K562 (cell line): Measurements from ENCODE around the gene POR. TPM values are rescaled to one million over a fixed set of nuclear protein-coding genes. Genes with fewer than 3 reads are reported as not detected.

Experiments
- BHLHE40 ChIP-seq: IDR thresholded peaks from 2 replicates; pipeline ENCODE4 v1.6.1; 2011; ENCODE audit warnings: low read length, improper control_type of control experiment
- CBFA2T3 ChIP-seq: fragments of 450-650 bp; IDR thresholded peaks from 2 replicates; pipeline ENCODE4 v1.6.1; 2017
- CBFB ChIP-seq: sonication (generic); formaldehyde crosslinking; IDR thresholded peaks from 2 replicates; pipeline ENCODE4 v1.4.0; 2020; ENCODE audit warnings: mild to moderate bottlenecking, missing genetic modification reagents
- CBX3 ChIP-seq, 2 experiments: IDR thresholded peaks; 1 replicate in 1 of 2; 2 replicates in 1 of 2; pipeline ENCODE4 v1.6.1; 2012; ENCODE audit warnings: inconsistent platforms in 2 of 2, low read length in 2 of 2, borderline replicate concordance in 1 of 2, control low read depth in 1 of 2
- EGR1 ChIP-seq: fragments of 450-650 bp; conservative IDR thresholded peaks from 2 replicates; pipeline ENCODE4 v1.6.1; 2017; ENCODE audit warnings: mild to moderate bottlenecking
- ELF2 ChIP-seq: fragments of 250-450 bp; sonication (Bioruptor Pico); IDR thresholded peaks from 2 replicates; pipeline ENCODE4 v1.5.0; 2021; ENCODE audit warnings: mild to moderate bottlenecking
- FIP1L1 ChIP-seq: fragments of 200-400 bp; formaldehyde crosslinking; IDR thresholded peaks from 2 replicates; pipeline ENCODE4 v1.6.1; 2018; ENCODE audit warnings: mild to moderate bottlenecking, low read depth, low read length; ENCODE audit not compliant: poor library complexity, severe bottlenecking
- FOXK2 ChIP-seq, 2 experiments: fragments of 450-650 bp; IDR thresholded peaks in 1 of 2; conservative IDR thresholded peaks in 1 of 2; 2 replicates each; pipeline ENCODE4 v1.6.1; 2016; ENCODE audit warnings: low read depth in 2 of 2, mild to moderate bottlenecking in 1 of 2
- GMEB1 ChIP-seq: fragments of 250-450 bp; sonication (Bioruptor Pico); IDR thresholded peaks from 2 replicates; pipeline ENCODE4 v1.4.0; 2020; ENCODE audit warnings: mild to moderate bottlenecking
- KLF10 ChIP-seq: fragments of 250-450 bp; sonication (Bioruptor Pico); IDR thresholded peaks from 2 replicates; pipeline ENCODE4 v1.6.1; 2021; ENCODE audit warnings: matching md5 sums
- MLLT1 ChIP-seq, 2 experiments: fragments of 450-650 bp; IDR thresholded peaks; 2 replicates each; pipeline ENCODE4 v1.6.1; 2016
- MTA1 ChIP-seq: fragments of 450-650 bp; IDR thresholded peaks from 2 replicates; pipeline ENCODE4 v1.6.1; 2017; ENCODE audit warnings: borderline replicate concordance
- MTA3 ChIP-seq: fragments of 450-650 bp; formaldehyde crosslinking; IDR thresholded peaks from 2 replicates; pipeline ENCODE4 v1.6.1; 2017; ENCODE audit warnings: mild to moderate bottlenecking, borderline replicate concordance
- NONO ChIP-seq, 2 experiments: fragments of 200-400 bp in 1 of 2; fragments of 450-650 bp in 1 of 2; formaldehyde crosslinking in 1 of 2; IDR thresholded peaks; 2 replicates each; pipeline ENCODE4 v1.6.1; 2017; ENCODE audit warnings: low read depth in 2 of 2, mild to moderate bottlenecking in 2 of 2, moderate library complexity in 2 of 2, low read length in 1 of 2
- NR2C1 ChIP-seq, 2 experiments: fragments of 450-650 bp; IDR thresholded peaks; 2 replicates each; pipeline ENCODE4 v1.6.1; 2017; ENCODE audit warnings: mild to moderate bottlenecking in 2 of 2, antibody characterized with exemption in 1 of 2, inconsistent platforms in 1 of 2, missing compliant biosample characterization in 1 of 2, missing genetic modification characterization in 1 of 2
- NUFIP1 ChIP-seq: fragments of 450-650 bp; IDR thresholded peaks from 2 replicates; pipeline ENCODE4 v1.6.1; 2018; ENCODE audit not compliant: partially characterized antibody
- OTX1 ChIP-seq: fragments of 450-650 bp; formaldehyde crosslinking; IDR thresholded peaks from 2 replicates; pipeline ENCODE4 v1.4.0; 2022; ENCODE audit warnings: mild to moderate bottlenecking
- PCBP1 ChIP-seq: fragments of 200-400 bp; formaldehyde crosslinking; IDR thresholded peaks from 2 replicates; pipeline ENCODE4 v1.6.1; 2018; ENCODE audit warnings: mild to moderate bottlenecking, low read depth, low read length; ENCODE audit not compliant: poor library complexity, severe bottlenecking
- SREBF1 ChIP-seq: fragments of 150-350 bp; IDR thresholded peaks from 2 replicates; pipeline ENCODE4 v1.6.1; 2014; ENCODE audit warnings: antibody characterized with exemption, low read depth, low read length, borderline replicate concordance
- SRSF7 ChIP-seq: fragments of 200-400 bp; formaldehyde crosslinking; optimal IDR thresholded peaks from 2 replicates; pipeline ENCODE3; 2017; ENCODE audit warnings: mild to moderate bottlenecking, low read depth, low read length
- TBP ChIP-seq: optimal IDR thresholded peaks from 2 replicates; pipeline ENCODE3; 2011; ENCODE audit warnings: low read depth, low read length, improper control_type of control experiment
- TCF15 ChIP-seq: fragments of 250-450 bp; sonication (Bioruptor Pico); IDR thresholded peaks from 2 replicates; pipeline ENCODE4 v1.8.0; 2022; ENCODE audit warnings: moderate library complexity, mild to moderate bottlenecking, inconsistent platforms
- USF1 ChIP-seq: sonication (generic); formaldehyde crosslinking; IDR thresholded peaks from 2 replicates; pipeline ENCODE4 v1.9.0; 2022; ENCODE audit warnings: mild to moderate bottlenecking, missing genetic modification reagents
- ZKSCAN1 ChIP-seq: fragments of 150-350 bp; IDR thresholded peaks from 2 replicates; pipeline ENCODE4 v1.6.1; 2016; ENCODE audit warnings: low read depth, low read length
- ZNF695 ChIP-seq: fragments of 450-650 bp; formaldehyde crosslinking; IDR thresholded peaks from 2 replicates; pipeline ENCODE4 v1.4.0; 2020; ENCODE audit warnings: mild to moderate bottlenecking, moderate library complexity
- ZSCAN29 ChIP-seq: fragments of 450-650 bp; IDR thresholded peaks from 2 replicates; pipeline ENCODE4 v1.6.1; 2017
- polyA plus RNA-seq, 8 experiments: library from polyadenylated mRNA; depleted of rRNA in 4 of 8; stranded (reverse) in 5 of 8; unstranded in 3 of 8; fragments of >200 nt; fragmentation: Nextera tagmentation in 2 of 8; fragmentation: Illumina TruSeq in 1 of 8; extraction: Ambion mirVana in 2 of 8; extraction: Trizol in 1 of 8; gene quantifications; 2 replicates each; pipeline versions ENCODE4 v1.2.1 to v1.2.3, GENCODE V29; 2011 to 2014; ENCODE audit warnings: inconsistent platforms in 1 of 8, missing spikeins in 1 of 8
- total RNA-seq, 7 experiments: library from RNA; depleted of rRNA in 6 of 7; stranded (reverse); fragments of >200 nt in 6 of 7; fragmentation: Illumina TruSeq in 2 of 7; extraction: Trizol in 2 of 7; gene quantifications; 2 replicates each; pipeline versions ENCODE4 v1.2.1 to v1.2.3, GENCODE V29; 2011 to 2021; ENCODE audit warnings: low replicate concordance in 1 of 7

Gene POR
- total and polyA plus RNA-seq, 9 of the 15 experiments (the other 6 are each of a cell fraction or from before 2014, with no cell fraction given) = 4.7 to 142 (median 40.8) TPM

- TF ChIP-seq CBX3 (IDR thresholded peaks at IDR 0.05; ENCODE audit: borderline replicate concordance in 1 of 2, low read length in 2 of 2) (peak in 1 of 2 experiments; percentile 79; a peak in 1 of 3 replicates), NONO (IDR thresholded peaks at IDR 0.05; ENCODE audit: low read depth in 2 of 2, low read length in 1 of 2) (peak in 1 of 2 experiments; percentile 49; a peak in 1 of 4 replicates), CBFA2T3 (no peak), ELF2 (CRISPR knock-in tag) (peak; percentile 95), PCBP1 (peak; percentile 81), NUFIP1 (no peak), SRSF7 (no peak), OTX1 (CRISPR knock-in tag) (no peak), CBFB (CRISPR knock-in tag) (0 out of 2 replicates have a peak, but pooled peaks have one; percentile 55), NR2C1 (IDR thresholded peaks at IDR 0.05) (peak; percentile 88), NR2C1 (tag; IDR thresholded peaks at IDR 0.05) (peak; percentile 91), GMEB1 (no peak), ZSCAN29 (no peak), ZNF695 (CRISPR knock-in tag) (no peak), KLF10 (CRISPR knock-in tag) (no peak), TBP (peak; percentile 62), ZKSCAN1 (0 out of 2 replicates have a peak, but pooled peaks have one; percentile 15), SREBF1 (no peak), BHLHE40 (peak; percentile 4; the same call in 1 of the 2 replicates), MTA3 (0 out of 2 replicates have a peak, but pooled peaks have one; percentile 63), EGR1 (peak; percentile 95), USF1 (CRISPR knock-in tag) (peak; percentile 79), TCF15 (CRISPR knock-in tag) (no peak), MTA1 (no peak), FOXK2 (conservative IDR thresholded peaks at IDR 0.05 in 1 of 2, IDR thresholded peaks at IDR 0.05 in 1 of 2; ENCODE audit: low read depth in 2 of 2) (0 out of 4 replicates have a peak, but pooled peaks of 1 of the 2 experiments have one; percentile 14), MLLT1 (IDR thresholded peaks at IDR 0.05) (no peak), FIP1L1 (peak; percentile 92)
These were observed 79.6 kb downstream of the POR start, which contains the start of gene TMEM120A (continued) for GRCh38 chr7:75994388-75995051.
